Heart left ventricle (tissue), 13 donors: ENCODE results near the gene RNF208.

Experiments used
- POLR2A ChIP-seq, 2 donors: fragments of 450-650 bp; IDR thresholded peaks; one replicate each; pipeline ENCODE4 v1.6.1; 2017; ENCODE audit warnings: antibody characterized with exemption in 2 of 2, mild to moderate bottlenecking in 2 of 2, moderate library complexity in 2 of 2
- TF ChIP-seq, protein P1 (sequence below), 12 donors: fragments of 200-600 bp; sonication (generic) in 4 of 12; IDR thresholded peaks; one replicate each; pipeline versions ENCODE4 v1.5.0 to v1.8.0; 2018 to 2022; ENCODE audit warnings: antibody characterized with exemption in 12 of 12, mild to moderate bottlenecking in 5 of 12
- donor health status: ischemic (EF 13 %, LVEDD 7.1; RV severe dilation, severe dysfunction).
- donor health status: DM: no; HTN: yes; CAD: no.
- donor health status: DM: no; HTN: no; CAD: no.
- donor health status: ischemic (EF 25% LVEDD 6.9; RV normal size, moderate dysfunction).
- donor health status: ischemic (EF 25% LVEDD 5.7; RV mildly dilated, moderate dysfunction).
- donor health status: ischemic (EF 35%, LVEDD 5.7; RV mildly dilated, moderate dysfunction).
- donor health status: nonischemic (EF 11% LVEDD 7.7; RV severe dilation, severe dysfunction).
- donor health status: DM: yes; HTN: yes; CAD: no.
- donor health status: PGD.
- donor health status: ischemic (EF 29% LVEDD 5.4; RV normal size, mild dysfunction).
- donor health status: nonischemic (EF 23%, LVEDD 6.1; RV moderate dilation, normal function).

DNA sequence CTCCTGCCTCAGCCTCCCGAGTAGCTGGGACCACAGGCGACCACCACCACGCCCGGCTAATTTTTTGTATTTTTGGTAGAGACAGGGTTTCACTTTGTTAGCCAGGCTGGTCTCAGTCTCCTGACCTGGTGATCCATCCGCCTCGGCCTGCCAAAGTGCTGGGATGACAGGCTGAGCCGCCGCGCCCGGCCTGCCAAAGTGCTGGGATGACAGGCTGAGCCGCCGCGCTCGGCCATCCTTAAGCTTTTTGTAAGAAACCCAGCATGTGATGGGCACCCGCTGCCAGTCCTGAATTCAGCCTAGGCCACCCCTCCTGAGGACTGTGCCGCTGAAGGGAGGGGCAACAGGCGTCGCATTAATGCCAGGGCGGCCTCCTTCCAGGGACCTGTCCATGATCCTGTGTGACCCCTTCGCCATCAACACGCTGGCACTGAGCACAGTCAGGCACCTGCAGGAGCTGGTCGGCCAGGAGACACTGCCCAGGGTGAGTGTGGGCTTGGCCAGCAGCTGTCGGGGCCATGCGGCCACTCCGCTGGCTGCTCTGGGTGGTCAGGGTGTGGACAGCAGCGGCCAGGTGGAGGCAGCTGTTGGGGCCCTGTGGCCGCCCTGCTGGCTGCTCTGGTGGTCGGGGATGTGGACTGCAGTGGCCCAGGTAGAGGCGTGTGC, 43.6 kb upstream of the RNF208 start:
- TF ChIP-seq, protein P1, sequence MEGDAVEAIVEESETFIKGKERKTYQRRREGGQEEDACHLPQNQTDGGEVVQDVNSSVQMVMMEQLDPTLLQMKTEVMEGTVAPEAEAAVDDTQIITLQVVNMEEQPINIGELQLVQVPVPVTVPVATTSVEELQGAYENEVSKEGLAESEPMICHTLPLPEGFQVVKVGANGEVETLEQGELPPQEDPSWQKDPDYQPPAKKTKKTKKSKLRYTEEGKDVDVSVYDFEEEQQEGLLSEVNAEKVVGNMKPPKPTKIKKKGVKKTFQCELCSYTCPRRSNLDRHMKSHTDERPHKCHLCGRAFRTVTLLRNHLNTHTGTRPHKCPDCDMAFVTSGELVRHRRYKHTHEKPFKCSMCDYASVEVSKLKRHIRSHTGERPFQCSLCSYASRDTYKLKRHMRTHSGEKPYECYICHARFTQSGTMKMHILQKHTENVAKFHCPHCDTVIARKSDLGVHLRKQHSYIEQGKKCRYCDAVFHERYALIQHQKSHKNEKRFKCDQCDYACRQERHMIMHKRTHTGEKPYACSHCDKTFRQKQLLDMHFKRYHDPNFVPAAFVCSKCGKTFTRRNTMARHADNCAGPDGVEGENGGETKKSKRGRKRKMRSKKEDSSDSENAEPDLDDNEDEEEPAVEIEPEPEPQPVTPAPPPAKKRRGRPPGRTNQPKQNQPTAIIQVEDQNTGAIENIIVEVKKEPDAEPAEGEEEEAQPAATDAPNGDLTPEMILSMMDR (IDR thresholded peaks at IDR 0.05) = no peak
- TF ChIP-seq POLR2A (IDR thresholded peaks at IDR 0.05) = no peak
